C4-2B (cell line): ENCODE measurements around the gene IQCM.

Source experiments
- CTCF ChIP-seq: fragments of 450-650 bp; conservative IDR thresholded peaks from 2 replicates; pipeline ENCODE4 v1.5.1; 2017; ENCODE audit warnings: mild to moderate bottlenecking
- ZFX ChIP-seq: fragments of 450-650 bp; IDR thresholded peaks from 2 replicates; pipeline ENCODE4 v1.6.1; 2017

- TF ChIP-seq CTCF (no peak), ZFX (no peak)
Measured at GRCh38 chr4:149443537-149443936, 372.1 kb downstream of the IQCM start.
